HepG2 (cell line): ENCODE data around the gene ISG20L2. TPM values are rescaled to one million over a fixed set of nuclear protein-coding genes. Genes with fewer than 3 reads are reported as not detected.

Source experiments
- CHD2 ChIP-seq: IDR thresholded peaks from 2 replicates; pipeline ENCODE4 v1.6.1; 2011; ENCODE audit warnings: low read depth, low read length, improper control_type of control experiment
- ELF3 ChIP-seq: IDR thresholded peaks from 2 replicates; pipeline ENCODE4 v1.6.1; 2016; ENCODE audit warnings: missing genetic modification reagents, missing compliant biosample characterization
- FOSL2 ChIP-seq: sonication (generic); formaldehyde crosslinking; IDR thresholded peaks from 2 replicates; pipeline ENCODE4 v1.4.0; 2020; ENCODE audit warnings: missing genetic modification reagents
- MIER3 ChIP-seq: IDR thresholded peaks from 2 replicates; pipeline ENCODE4 v1.6.1; 2016; ENCODE audit warnings: missing compliant biosample characterization, borderline replicate concordance
- REPIN1 ChIP-seq: sonication (generic); formaldehyde crosslinking; IDR thresholded peaks from 2 replicates; pipeline ENCODE4 v1.8.0; 2022; ENCODE audit warnings: missing genetic modification reagents, low read depth, mild to moderate bottlenecking, borderline replicate concordance
- STAG1 ChIP-seq: sonication (generic); formaldehyde crosslinking; IDR thresholded peaks from 2 replicates; pipeline ENCODE4 v1.4.0; 2020; ENCODE audit warnings: missing genetic modification reagents
- TARDBP ChIP-seq: sonication (generic); formaldehyde crosslinking; IDR thresholded peaks from 2 replicates; pipeline ENCODE4 v1.8.0; 2022; ENCODE audit warnings: mild to moderate bottlenecking, missing genetic modification reagents
- ZMYM3 ChIP-seq: sonication (generic); formaldehyde crosslinking; IDR thresholded peaks from 2 replicates; pipeline ENCODE4 v1.5.1; 2020; ENCODE audit warnings: mild to moderate bottlenecking, missing genetic modification reagents
- ZNF331 ChIP-seq: sonication (generic); formaldehyde crosslinking; IDR thresholded peaks from 2 replicates; pipeline ENCODE4 v1.4.0; 2020; ENCODE audit warnings: missing genetic modification reagents
- ZNF543 ChIP-seq: sonication (generic); formaldehyde crosslinking; IDR thresholded peaks from 2 replicates; pipeline ENCODE4 v1.4.0; 2020; ENCODE audit warnings: mild to moderate bottlenecking, missing genetic modification reagents
- ZNF556 ChIP-seq: sonication (generic); formaldehyde crosslinking; IDR thresholded peaks from 2 replicates; pipeline ENCODE4 v1.4.0; 2020; ENCODE audit warnings: mild to moderate bottlenecking, missing genetic modification reagents, borderline replicate concordance
- ZNF614 ChIP-seq: IDR thresholded peaks from 2 replicates; pipeline ENCODE4 v1.6.1; 2018; ENCODE audit warnings: missing biosample characterization, missing genetic modification reagents, inconsistent platforms, borderline replicate concordance
- polyA plus RNA-seq, 8 experiments: library from polyadenylated mRNA; depleted of rRNA in 3 of 8; stranded (reverse) in 7 of 8; unstranded in 1 of 8; fragments of >200 nt; fragmentation: Illumina TruSeq in 4 of 8; extraction: Trizol in 4 of 8; gene quantifications; 2 replicates each; pipeline versions ENCODE4 v1.2.1 to v1.2.3, GENCODE V29; 2011 to 2016; ENCODE audit warnings: low read depth in 4 of 8, missing spikeins in 1 of 8, mixed read lengths in 1 of 8; ENCODE audit not compliant: insufficient read depth in 1 of 8
- total RNA-seq, 5 experiments: library from RNA; depleted of rRNA; stranded (reverse); fragments of >200 nt; fragmentation: Illumina TruSeq; extraction: Trizol; gene quantifications; 2 replicates each; pipeline ENCODE4 v1.2.3, GENCODE V29; 2016; ENCODE audit warnings: low read depth in 1 of 5
- TF ChIP-seq, protein P1 (sequence below): sonication (generic); formaldehyde crosslinking; IDR thresholded peaks from 2 replicates; pipeline ENCODE4 v1.5.1; 2020; ENCODE audit warnings: mild to moderate bottlenecking, missing genetic modification reagents
- TF ChIP-seq, protein P2 (sequence below): sonication (generic); formaldehyde crosslinking; IDR thresholded peaks from 2 replicates; pipeline ENCODE4 v1.4.0; 2020; ENCODE audit warnings: low read depth, mild to moderate bottlenecking, missing genetic modification reagents
- TF ChIP-seq, protein P3 (sequence below): sonication (generic); formaldehyde crosslinking; IDR thresholded peaks from 2 replicates; pipeline ENCODE4 v1.9.0; 2022; ENCODE audit warnings: low read depth, missing genetic modification reagents
- TF ChIP-seq, protein P4 (sequence below): sonication (generic); formaldehyde crosslinking; IDR thresholded peaks from 2 replicates; pipeline ENCODE4 v1.4.0; 2020; ENCODE audit warnings: missing genetic modification reagents
- TF ChIP-seq, protein P5 (sequence below): IDR thresholded peaks from 2 replicates; pipeline ENCODE4 v1.6.1; 2016; ENCODE audit warnings: low read depth, borderline replicate concordance
- TF ChIP-seq, protein P6 (sequence below): sonication (generic); formaldehyde crosslinking; IDR thresholded peaks from 2 replicates; pipeline ENCODE4 v1.8.0; 2022; ENCODE audit warnings: missing genetic modification reagents, low read depth, mild to moderate bottlenecking, borderline replicate concordance

ISG20L2 gene
- total and polyA plus RNA-seq, 2 of the 13 experiments (the other 11 are each of a cell fraction or from before 2014, with no cell fraction given) = 19.8 to 21.3 TPM

DNA sequence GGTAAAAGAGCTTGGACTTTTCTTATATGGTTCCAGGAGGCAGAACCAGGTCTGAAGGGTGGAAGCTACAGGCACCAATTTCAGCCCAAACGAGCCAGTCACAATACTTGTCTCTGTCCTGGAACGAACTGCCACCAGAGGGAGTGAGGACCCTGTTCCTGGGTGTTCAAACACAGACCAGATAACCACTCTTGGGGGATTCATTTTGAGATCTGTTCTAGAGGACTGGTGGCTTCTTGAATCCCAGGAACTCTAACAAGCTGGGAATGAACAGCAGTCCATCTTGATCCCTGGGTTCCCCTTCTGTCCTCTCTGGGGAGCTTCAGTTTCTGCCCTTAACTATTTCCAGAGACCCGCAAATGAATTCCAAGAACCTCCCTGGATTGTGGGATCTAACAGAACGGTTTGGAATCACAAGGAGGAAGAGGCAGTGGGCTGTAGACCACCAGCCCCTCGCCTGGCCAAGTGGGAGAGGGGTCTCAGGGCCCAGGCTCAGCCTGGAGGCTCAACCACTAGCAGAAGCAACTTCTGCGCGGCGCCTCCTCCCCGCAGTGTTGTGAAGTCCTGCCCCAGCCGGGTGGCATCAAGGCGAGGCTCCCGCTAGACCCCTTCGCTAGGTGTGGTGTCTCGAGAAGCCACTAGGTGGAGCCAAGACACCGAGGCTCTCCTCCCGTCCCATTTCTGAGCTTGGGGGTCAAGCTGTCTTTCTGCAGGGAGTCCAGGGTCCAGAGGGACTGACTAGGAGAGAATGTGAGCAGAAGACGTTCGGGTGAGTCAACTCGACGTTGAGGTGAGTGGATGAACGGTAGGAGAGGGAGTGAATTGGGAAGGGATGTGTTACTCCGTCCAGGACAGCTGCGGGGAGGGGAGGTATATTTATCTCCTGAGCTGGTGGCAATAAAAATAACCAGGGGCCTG is 39.3 kb downstream of the ISG20L2 start (continued):
- TF ChIP-seq ZNF614 (CRISPR knock-in tag) (0 out of 2 replicates have a peak, but pooled peaks have one; percentile 46), CHD2 (no peak), MIER3 (CRISPR knock-in tag) (peak; percentile 53; the same call in 1 of the 2 replicates), TARDBP (CRISPR knock-in tag) (0 out of 2 replicates have a peak, but pooled peaks have one; percentile 32), ZNF556 (CRISPR knock-in tag) (0 out of 2 replicates have a peak, but pooled peaks have one; percentile 24), FOSL2 (CRISPR knock-in tag) (peak; percentile 38; the same call in 1 of the 2 replicates), ELF3 (0 out of 2 replicates have a peak, but pooled peaks have one; percentile 35), STAG1 (CRISPR knock-in tag) (peak; percentile 90), ZMYM3 (0 out of 2 replicates have a peak, but pooled peaks have one; percentile 39), REPIN1 (CRISPR knock-in tag) (peak; percentile 50; the same call in 1 of the 2 replicates), ZNF543 (CRISPR knock-in tag) (peak; percentile 38; the same call in 1 of the 2 replicates), ZNF331 (peak; percentile 69; the same call in 1 of the 2 replicates)
- TF ChIP-seq, protein P1, sequence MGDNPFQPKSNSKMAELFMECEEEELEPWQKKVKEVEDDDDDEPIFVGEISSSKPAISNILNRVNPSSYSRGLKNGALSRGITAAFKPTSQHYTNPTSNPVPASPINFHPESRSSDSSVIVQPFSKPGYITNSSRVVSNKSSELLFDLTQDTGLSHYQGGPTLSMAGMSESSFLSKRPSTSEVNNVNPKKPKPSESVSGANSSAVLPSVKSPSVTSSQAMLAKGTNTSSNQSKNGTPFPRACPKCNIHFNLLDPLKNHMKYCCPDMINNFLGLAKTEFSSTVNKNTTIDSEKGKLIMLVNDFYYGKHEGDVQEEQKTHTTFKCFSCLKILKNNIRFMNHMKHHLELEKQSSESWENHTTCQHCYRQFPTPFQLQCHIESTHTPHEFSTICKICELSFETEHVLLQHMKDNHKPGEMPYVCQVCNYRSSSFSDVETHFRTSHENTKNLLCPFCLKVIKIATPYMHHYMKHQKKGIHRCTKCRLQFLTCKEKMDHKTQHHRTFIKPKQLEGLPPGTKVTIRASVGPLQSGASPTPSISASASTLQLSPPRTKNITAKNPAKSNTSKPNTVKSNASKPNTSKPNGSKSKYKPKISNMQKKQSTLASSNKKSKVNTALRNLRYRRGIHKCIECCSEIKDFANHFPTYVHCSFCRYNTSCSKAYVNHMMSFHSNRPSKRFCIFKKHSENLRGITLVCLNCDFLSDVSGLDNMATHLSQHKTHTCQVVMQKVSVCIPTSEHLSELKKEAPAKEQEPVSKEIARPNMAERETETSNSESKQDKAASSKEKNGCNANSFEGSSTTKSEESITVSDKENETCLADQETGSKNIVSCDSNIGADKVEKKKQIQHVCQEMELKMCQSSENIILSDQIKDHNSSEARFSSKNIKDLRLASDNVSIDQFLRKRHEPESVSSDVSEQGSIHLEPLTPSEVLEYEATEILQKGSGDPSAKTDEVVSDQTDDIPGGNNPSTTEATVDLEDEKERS (CRISPR knock-in tag) = 0 out of 2 replicates have a peak, but pooled peaks have one; percentile 42
- TF ChIP-seq, protein P2, sequence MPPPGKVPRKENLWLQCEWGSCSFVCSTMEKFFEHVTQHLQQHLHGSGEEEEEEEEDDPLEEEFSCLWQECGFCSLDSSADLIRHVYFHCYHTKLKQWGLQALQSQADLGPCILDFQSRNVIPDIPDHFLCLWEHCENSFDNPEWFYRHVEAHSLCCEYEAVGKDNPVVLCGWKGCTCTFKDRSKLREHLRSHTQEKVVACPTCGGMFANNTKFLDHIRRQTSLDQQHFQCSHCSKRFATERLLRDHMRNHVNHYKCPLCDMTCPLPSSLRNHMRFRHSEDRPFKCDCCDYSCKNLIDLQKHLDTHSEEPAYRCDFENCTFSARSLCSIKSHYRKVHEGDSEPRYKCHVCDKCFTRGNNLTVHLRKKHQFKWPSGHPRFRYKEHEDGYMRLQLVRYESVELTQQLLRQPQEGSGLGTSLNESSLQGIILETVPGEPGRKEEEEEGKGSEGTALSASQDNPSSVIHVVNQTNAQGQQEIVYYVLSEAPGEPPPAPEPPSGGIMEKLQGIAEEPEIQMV (CRISPR knock-in tag) = 0 out of 2 replicates have a peak, but pooled peaks have one; percentile 37
- TF ChIP-seq, protein P3, sequence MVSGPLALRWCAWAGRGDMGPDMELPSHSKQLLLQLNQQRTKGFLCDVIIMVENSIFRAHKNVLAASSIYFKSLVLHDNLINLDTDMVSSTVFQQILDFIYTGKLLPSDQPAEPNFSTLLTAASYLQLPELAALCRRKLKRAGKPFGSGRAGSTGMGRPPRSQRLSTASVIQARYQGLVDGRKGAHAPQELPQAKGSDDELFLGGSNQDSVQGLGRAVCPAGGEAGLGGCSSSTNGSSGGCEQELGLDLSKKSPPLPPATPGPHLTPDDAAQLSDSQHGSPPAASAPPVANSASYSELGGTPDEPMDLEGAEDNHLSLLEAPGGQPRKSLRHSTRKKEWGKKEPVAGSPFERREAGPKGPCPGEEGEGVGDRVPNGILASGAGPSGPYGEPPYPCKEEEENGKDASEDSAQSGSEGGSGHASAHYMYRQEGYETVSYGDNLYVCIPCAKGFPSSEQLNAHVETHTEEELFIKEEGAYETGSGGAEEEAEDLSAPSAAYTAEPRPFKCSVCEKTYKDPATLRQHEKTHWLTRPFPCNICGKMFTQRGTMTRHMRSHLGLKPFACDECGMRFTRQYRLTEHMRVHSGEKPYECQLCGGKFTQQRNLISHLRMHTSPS (CRISPR knock-in tag) = 0 out of 2 replicates have a peak, but pooled peaks have one; percentile 39
- TF ChIP-seq, protein P4, sequence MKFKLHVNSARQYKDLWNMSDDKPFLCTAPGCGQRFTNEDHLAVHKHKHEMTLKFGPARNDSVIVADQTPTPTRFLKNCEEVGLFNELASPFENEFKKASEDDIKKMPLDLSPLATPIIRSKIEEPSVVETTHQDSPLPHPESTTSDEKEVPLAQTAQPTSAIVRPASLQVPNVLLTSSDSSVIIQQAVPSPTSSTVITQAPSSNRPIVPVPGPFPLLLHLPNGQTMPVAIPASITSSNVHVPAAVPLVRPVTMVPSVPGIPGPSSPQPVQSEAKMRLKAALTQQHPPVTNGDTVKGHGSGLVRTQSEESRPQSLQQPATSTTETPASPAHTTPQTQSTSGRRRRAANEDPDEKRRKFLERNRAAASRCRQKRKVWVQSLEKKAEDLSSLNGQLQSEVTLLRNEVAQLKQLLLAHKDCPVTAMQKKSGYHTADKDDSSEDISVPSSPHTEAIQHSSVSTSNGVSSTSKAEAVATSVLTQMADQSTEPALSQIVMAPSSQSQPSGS (CRISPR knock-in tag) = peak; percentile 41; the same call in 1 of the 2 replicates
- TF ChIP-seq, protein P5, sequence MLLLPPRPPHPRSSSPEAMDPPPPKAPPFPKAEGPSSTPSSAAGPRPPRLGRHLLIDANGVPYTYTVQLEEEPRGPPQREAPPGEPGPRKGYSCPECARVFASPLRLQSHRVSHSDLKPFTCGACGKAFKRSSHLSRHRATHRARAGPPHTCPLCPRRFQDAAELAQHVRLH (CRISPR knock-in tag) = peak; percentile 3; the same call in 1 of the 2 replicates
- TF ChIP-seq, protein P6, sequence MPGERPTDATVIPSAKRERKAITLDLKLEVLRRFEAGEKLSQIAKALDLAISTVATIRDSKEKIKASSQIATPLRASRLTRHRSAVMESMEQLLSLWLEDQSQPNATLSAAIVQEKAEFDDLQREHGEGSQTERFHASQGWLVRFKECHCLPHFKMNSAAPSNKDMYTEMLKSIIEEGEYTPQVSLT = no peak
